ENCODE data around the gene TMEM37.

Gene TMEM37

DNA sequence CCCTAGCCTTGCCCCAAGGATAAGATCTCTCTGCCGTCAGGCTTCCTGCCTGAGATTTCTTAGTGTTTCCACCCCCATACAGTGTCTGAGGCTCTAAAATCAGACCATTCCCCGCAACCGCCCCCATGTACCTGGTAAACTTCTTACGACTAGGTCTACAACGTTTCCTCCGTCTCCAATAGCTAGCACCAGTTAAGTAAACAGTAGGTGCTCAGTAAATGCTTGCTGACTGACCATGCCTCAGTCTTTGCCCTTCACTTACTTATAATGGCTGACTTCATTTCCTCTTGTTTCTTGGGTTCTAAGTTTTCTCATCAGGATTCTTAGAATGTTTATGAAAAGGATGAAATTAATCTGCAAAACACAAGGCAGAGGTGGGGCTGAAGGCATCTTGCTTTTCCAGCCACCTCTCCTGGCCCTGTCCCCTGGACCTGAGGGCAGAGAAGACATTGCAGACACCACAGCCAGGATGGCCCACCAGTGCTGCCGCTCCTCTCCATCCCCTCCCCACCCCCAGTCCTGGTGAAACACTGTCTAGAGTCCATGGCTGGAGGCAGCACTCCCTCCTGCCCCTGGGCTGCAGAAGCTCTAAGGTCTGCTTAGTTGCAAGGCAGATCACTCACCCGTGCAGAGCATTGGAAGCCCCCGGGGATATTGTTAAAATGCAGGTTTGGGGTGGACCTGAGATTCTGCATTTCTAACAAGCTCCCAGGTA lies 16.9 kb downstream of the TMEM37 start:
- H3K9ac ChIP-seq (ENCODE audit: low read length) = no peak overlapping the region
- H3K36me3 ChIP-seq (ENCODE audit: control insufficient read depth, insufficient read depth, low read length, severe bottlenecking) = no peaks in the 10 kb centered on the region
- H3K4me3 ChIP-seq (ENCODE audit: low read length) = no peak overlapping the region
- H3K4me1 ChIP-seq (ENCODE audit: control insufficient read depth, insufficient read depth, low read length) = no peaks in the 10 kb centered on the region
- no peaks in the 10 kb centered on the region for H3K9me3 ChIP-seq (ENCODE audit: control insufficient read depth, low read length)
- H3K27me3 ChIP-seq (replicated peaks; ENCODE audit: control insufficient read depth, insufficient read depth, low read length) = peaks cover 66% of the 10 kb centered on the region
- no peak for DNase-seq (ENCODE audit: low read depth)

DNA sequence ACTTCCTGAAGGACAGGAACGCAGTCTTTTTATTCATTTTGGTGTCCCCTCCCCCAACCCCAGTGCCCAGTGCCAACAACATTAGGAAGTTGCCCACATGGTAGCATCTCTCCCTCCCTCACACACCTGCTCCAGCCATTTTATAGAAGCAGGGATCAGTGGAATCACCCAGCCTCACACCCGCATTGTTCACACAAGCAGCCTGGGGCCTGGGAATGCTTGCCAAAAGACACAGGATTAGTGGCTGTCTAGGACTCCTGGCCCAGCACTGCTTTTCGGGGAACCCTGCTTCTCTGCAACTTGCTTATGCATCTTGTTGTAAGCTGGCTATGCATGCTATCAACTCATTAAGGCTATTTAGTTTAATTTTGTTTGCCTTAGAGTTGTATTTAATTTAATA lies 17.9 kb downstream of the TMEM37 start:
- Histone ChIP-seq H3K4me3 (ENCODE audit: low read length) (no peak overlapping the region), H3K9me3 (ENCODE audit: control insufficient read depth, low read length) (no peaks in the 10 kb centered on the region), H3K4me1 (ENCODE audit: control insufficient read depth, insufficient read depth, low read length) (no peaks in the 10 kb centered on the region), H3K27me3 (replicated peaks; ENCODE audit: control insufficient read depth, insufficient read depth, low read length) (peaks cover 74% of the 10 kb centered on the region), H3K9ac (ENCODE audit: low read length) (no peak overlapping the region), H3K36me3 (ENCODE audit: control insufficient read depth, insufficient read depth, low read length, severe bottlenecking) (no peaks in the 10 kb centered on the region)
- DNase-seq (ENCODE audit: low read depth) = no peak

DNA sequence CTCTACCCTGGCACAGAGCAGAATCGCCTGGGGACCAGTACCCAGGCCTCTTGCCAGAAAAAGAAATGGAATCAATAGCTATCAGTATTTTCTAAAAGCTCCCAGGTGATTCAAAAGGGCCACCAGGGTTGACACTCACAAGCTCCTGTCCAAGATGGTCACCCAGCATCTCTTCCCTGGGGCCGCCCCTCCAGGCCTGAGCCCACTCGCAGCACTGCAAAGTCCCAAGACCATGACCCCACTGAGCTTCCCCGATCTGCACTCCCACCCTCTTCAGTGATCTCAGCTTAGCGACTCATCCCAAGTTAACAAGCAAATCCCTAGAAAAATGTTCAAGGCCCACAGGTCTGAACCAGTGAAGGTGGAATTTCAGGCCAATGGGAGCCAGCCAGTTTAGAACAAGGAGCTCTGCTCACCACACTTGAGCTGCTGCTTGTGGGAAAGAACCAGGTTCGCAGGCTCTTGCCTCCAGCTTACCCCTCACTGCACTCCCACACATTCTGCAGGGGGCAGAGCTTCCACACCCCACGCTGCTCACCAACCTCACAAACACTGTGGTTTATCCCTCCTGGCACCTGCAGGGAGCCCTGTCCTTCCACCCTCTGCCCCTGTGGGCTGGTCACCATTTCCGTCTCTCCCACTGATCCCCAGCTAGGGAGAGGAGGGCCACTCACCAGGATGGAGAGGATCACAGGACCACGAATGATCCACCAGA lies 19.8 kb downstream of the TMEM37 start:
- H3K9me3 ChIP-seq (ENCODE audit: control insufficient read depth, low read length) = peaks cover 6% of the 10 kb centered on the region
- DNase-seq (ENCODE audit: low read depth) = no peak
- no peaks in the 10 kb centered on the region for H3K36me3 ChIP-seq (ENCODE audit: control insufficient read depth, insufficient read depth, low read length, severe bottlenecking)
- H3K4me1 ChIP-seq (ENCODE audit: control insufficient read depth, insufficient read depth, low read length) = no peaks in the 10 kb centered on the region
- peaks cover 68% of the 10 kb centered on the region for H3K27me3 ChIP-seq (replicated peaks; ENCODE audit: control insufficient read depth, insufficient read depth, low read length)
- no peak overlapping the region for H3K9ac ChIP-seq (ENCODE audit: low read length)
- no peak overlapping the region for H3K4me3 ChIP-seq (ENCODE audit: low read length)

DNA sequence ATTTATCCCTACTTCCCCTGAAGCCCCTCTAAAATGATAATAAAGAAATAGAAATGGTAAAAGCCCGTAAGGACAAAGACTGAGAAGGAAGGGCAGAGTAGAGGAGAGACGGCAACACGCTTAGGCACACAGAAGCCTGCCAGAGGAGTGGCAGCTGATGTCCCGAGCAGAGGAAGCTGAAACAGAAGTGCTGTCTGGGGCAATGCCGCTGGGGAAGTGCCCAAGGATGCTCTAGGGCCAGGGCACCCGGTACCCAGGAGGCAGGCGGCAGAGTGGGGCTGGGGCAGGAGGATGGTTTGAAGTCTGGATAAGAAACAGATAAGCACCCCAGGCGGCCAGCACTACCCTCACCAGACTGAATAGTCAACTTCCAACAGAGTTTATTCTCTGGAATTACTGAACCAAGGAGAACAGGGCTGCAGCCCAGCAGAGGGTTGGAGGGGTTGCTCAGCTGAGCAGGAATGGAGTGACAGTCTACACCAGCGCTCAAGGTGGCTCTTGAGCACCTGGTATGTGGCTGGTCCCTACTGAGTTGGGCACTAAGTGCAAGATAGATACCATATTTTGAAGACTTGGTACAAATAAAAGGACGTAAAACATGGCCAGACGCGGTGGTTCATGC lies 22.4 kb downstream of the TMEM37 start:
- Histone ChIP-seq H3K27me3 (replicated peaks; ENCODE audit: control insufficient read depth, insufficient read depth, low read length) (peaks cover 45% of the 10 kb centered on the region), H3K9ac (ENCODE audit: low read length) (no peak overlapping the region), H3K36me3 (ENCODE audit: control insufficient read depth, insufficient read depth, low read length, severe bottlenecking) (no peaks in the 10 kb centered on the region), H3K4me3 (ENCODE audit: low read length) (no peak overlapping the region), H3K4me1 (ENCODE audit: control insufficient read depth, insufficient read depth, low read length) (no peaks in the 10 kb centered on the region), H3K9me3 (ENCODE audit: control insufficient read depth, low read length) (peaks cover 6% of the 10 kb centered on the region)
- DNase-seq (ENCODE audit: low read depth) = no peak

DNA sequence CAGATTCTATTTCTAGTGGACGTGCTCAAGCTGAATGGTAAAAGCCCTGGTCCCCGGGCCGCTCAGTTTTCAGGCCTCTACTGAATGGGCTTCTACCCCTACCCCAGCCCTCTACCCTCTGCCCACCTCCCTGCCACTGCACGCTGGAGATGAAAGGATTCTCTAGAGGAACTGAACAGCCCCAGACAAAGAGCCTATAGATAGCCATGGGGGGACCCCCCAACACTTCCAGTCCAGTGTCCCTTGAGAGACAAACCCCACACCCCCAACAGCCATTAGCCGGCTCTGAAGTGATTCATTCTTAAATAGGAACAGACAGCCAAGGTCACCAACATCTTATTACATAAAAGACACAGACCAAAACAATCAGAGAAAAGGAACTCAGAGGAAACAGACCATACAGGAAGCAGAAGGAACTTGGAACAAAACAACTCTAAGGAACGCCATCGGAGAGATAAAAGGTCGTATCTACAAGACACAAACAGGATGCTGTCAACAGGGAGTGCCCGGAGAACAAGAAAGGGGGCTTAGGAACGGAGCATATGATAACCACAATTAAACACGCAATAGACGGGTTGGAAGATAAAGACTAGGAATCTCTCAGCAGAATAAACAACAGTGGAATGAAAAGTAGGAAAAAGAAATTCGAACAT lies 23.5 kb downstream of the TMEM37 start:
- H3K9me3 ChIP-seq (ENCODE audit: control insufficient read depth, low read length) = peaks cover 6% of the 10 kb centered on the region
- peaks cover 39% of the 10 kb centered on the region for H3K27me3 ChIP-seq (replicated peaks; ENCODE audit: control insufficient read depth, insufficient read depth, low read length)
- no peaks in the 10 kb centered on the region for H3K36me3 ChIP-seq (ENCODE audit: control insufficient read depth, insufficient read depth, low read length, severe bottlenecking)
- H3K4me3 ChIP-seq (ENCODE audit: low read length) = no peak overlapping the region
- H3K4me1 ChIP-seq (ENCODE audit: control insufficient read depth, insufficient read depth, low read length) = no peaks in the 10 kb centered on the region
- no peak for DNase-seq (ENCODE audit: low read depth)
- H3K9ac ChIP-seq (ENCODE audit: low read length) = no peak overlapping the region

DNA sequence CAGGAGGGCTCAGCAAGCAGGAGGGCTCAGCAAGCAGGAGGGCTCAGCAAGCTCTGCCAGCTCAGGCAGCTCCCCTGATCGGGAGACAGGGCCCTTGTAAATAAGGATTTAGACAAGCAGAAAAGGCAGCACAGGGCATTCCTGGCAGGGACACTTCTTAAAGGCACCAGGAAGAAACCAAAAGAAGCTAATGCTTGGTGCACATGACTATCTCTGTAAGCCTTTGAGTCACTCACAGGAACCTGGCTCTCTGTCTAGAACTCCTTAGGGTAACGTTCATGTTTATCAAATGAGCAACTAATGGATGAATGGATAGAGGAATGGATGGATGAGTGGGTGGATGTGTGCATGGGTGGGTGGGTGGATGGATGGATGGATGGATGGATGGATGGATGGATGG lies 28.4 kb downstream of the TMEM37 start:
- DNase-seq (ENCODE audit: low read depth) = no peak
- H3K4me1 ChIP-seq (ENCODE audit: control insufficient read depth, insufficient read depth, low read length) = peaks cover 13% of the 10 kb centered on the region
- peaks cover 1% of the 10 kb centered on the region for H3K27me3 ChIP-seq (replicated peaks; ENCODE audit: control insufficient read depth, insufficient read depth, low read length)
- no peaks in the 10 kb centered on the region for H3K36me3 ChIP-seq (ENCODE audit: control insufficient read depth, insufficient read depth, low read length, severe bottlenecking)
- no peak overlapping the region for H3K4me3 ChIP-seq (ENCODE audit: low read length)
- no peak overlapping the region for H3K9ac ChIP-seq (ENCODE audit: low read length)
- peaks cover 6% of the 10 kb centered on the region for H3K9me3 ChIP-seq (ENCODE audit: control insufficient read depth, low read length)

DNA sequence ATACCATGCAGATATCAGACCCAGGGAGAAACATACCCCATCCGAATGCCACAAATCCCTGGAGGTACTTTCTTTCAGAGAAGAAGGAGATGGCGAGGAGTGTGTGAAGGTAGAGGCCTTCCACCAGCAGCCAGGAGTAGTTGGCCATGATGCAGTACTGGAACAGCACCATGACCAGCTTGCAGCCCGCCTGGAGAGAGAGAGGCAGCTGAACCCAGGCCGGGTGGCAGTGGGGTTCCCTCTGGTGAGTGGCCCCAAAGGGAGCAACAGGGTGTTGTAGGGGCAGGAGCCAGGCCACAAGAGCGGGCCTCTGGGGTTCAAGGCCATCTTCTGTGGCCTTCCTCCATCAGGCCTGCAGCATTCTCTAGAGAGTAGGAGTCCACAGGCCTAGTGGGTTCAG lies 30.2 kb downstream of the TMEM37 start:
- H3K9ac ChIP-seq (ENCODE audit: low read length) = no peak overlapping the region
- no peak overlapping the region for H3K4me3 ChIP-seq (ENCODE audit: low read length)
- peaks cover 13% of the 10 kb centered on the region for H3K4me1 ChIP-seq (ENCODE audit: control insufficient read depth, insufficient read depth, low read length)
- no peaks in the 10 kb centered on the region for H3K9me3 ChIP-seq (ENCODE audit: control insufficient read depth, low read length)
- H3K27me3 ChIP-seq (replicated peaks; ENCODE audit: control insufficient read depth, insufficient read depth, low read length) = peaks cover 5% of the 10 kb centered on the region
- no peaks in the 10 kb centered on the region for H3K36me3 ChIP-seq (ENCODE audit: control insufficient read depth, insufficient read depth, low read length, severe bottlenecking)
- no peak for DNase-seq (ENCODE audit: low read depth)

DNA sequence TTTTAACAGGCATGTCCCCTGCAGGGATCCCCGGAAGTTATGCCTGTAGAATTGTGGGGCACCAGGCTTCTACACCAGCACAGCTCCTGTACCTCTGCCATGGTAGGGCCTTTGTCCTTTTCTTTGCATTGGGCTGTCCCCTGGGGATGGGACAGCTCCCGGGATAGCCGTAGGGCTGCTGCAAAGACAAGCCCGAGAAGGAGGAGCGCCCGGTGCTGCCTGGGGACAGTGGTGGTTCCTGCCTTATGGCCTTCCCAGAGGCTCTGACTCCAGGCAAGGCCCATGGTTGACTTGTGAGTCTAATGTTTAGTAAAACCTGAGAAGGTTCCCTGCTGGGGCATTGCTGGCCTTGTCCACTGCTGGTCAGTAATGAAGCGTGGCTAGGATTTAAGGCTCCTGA lies 30.9 kb downstream of the TMEM37 start:
- no peak overlapping the region for H3K9ac ChIP-seq (ENCODE audit: low read length)
- H3K4me1 ChIP-seq (ENCODE audit: control insufficient read depth, insufficient read depth, low read length) = peaks cover 13% of the 10 kb centered on the region
- peaks cover 5% of the 10 kb centered on the region for H3K27me3 ChIP-seq (replicated peaks; ENCODE audit: control insufficient read depth, insufficient read depth, low read length)
- no peak overlapping the region for H3K4me3 ChIP-seq (ENCODE audit: low read length)
- no peaks in the 10 kb centered on the region for H3K9me3 ChIP-seq (ENCODE audit: control insufficient read depth, low read length)
- H3K36me3 ChIP-seq (ENCODE audit: control insufficient read depth, insufficient read depth, low read length, severe bottlenecking) = no peaks in the 10 kb centered on the region
- no peak for DNase-seq (ENCODE audit: low read depth)

DNA sequence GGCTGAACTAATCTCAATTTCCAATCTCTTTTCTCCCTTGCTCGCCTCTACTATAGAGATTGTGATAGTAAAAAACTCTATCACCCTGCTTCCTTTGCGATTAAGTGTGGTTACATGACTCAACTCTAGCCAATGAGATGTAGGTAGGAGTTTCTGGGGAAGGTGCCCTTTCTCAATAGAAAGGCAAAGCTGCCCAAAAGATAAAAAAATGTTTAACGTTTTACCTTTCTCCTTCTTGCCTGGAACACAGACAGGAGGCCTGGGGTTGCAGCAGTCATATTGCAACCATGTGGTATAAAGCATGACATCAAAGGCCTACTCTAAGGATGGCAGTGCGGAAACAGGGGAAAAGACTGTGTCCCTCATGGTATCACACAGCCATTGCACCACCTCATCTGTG lies 31.5 kb downstream of the TMEM37 start:
- H3K4me3 ChIP-seq (ENCODE audit: low read length) = no peak overlapping the region
- peaks cover 13% of the 10 kb centered on the region for H3K4me1 ChIP-seq (ENCODE audit: control insufficient read depth, insufficient read depth, low read length)
- H3K27me3 ChIP-seq (replicated peaks; ENCODE audit: control insufficient read depth, insufficient read depth, low read length) = peaks cover 5% of the 10 kb centered on the region
- H3K36me3 ChIP-seq (ENCODE audit: control insufficient read depth, insufficient read depth, low read length, severe bottlenecking) = no peaks in the 10 kb centered on the region
- no peaks in the 10 kb centered on the region for H3K9me3 ChIP-seq (ENCODE audit: control insufficient read depth, low read length)
- H3K9ac ChIP-seq (ENCODE audit: low read length) = no peak overlapping the region
- DNase-seq (ENCODE audit: low read depth) = no peak

DNA sequence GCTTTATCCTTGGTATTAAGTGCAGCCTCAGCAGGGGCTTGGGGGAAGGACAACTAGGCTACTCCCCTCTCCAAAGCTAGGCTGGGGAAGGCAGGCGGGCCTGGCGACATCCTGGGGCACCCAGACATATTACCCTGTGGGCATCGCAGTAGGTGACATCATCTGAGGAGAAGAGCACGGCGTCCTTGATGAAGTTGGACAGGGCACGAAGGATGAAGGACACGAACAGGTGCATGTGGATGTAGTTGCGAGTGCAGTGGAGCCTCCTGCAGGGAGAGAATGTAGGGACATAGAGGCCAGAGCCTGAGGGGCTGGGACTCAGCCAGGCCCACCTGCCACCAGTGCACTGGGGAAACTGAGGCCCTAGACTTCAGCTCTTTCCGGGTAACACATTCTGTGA lies 32.3 kb downstream of the TMEM37 start:
- no peak for DNase-seq (ENCODE audit: low read depth)

DNA sequence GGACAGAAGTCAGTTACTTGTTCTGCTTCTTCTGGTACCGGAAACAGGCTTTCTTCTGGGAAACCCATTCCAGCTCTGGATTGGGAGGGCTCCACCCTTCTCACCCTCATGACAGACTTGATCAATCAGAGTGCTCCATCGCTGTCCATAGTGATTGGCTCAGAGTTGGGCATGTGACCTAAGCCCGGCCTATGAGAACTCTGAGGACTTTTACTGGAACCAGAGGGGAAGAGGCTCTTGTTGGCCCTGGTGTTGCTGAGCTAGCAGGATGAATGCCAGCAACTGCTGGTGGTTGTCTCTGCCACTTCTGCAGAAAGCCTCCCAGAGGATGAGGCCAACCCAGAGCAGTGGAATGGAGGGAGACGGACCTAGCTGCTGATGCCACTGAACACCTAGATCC lies 33.3 kb downstream of the TMEM37 start:
- Histone ChIP-seq H3K27me3 (replicated peaks; ENCODE audit: control insufficient read depth, insufficient read depth, low read length) (peaks cover 5% of the 10 kb centered on the region), H3K36me3 (ENCODE audit: control insufficient read depth, insufficient read depth, low read length, severe bottlenecking) (no peaks in the 10 kb centered on the region), H3K9me3 (ENCODE audit: control insufficient read depth, low read length) (no peaks in the 10 kb centered on the region), H3K4me1 (ENCODE audit: control insufficient read depth, insufficient read depth, low read length) (peaks cover 13% of the 10 kb centered on the region), H3K9ac (ENCODE audit: low read length) (no peak overlapping the region), H3K4me3 (ENCODE audit: low read length) (no peak overlapping the region)
- DNase-seq (ENCODE audit: low read depth) = no peak

More for the DNA sequence above, 32.3 kb downstream of the TMEM37 start:
- peaks cover 5% of the 10 kb centered on the region for H3K27me3 ChIP-seq (replicated peaks; ENCODE audit: control insufficient read depth, insufficient read depth, low read length)
- H3K4me3 ChIP-seq (ENCODE audit: low read length) = no peak overlapping the region
- peaks cover 13% of the 10 kb centered on the region for H3K4me1 ChIP-seq (ENCODE audit: control insufficient read depth, insufficient read depth, low read length)
- H3K9me3 ChIP-seq (ENCODE audit: control insufficient read depth, low read length) = no peaks in the 10 kb centered on the region
- no peak overlapping the region for H3K9ac ChIP-seq (ENCODE audit: low read length)
- no peaks in the 10 kb centered on the region for H3K36me3 ChIP-seq (ENCODE audit: control insufficient read depth, insufficient read depth, low read length, severe bottlenecking)

All from adipocyte (in vitro differentiated cells).